Natural killer cell (primary cell): ENCODE measurements around the gene AP2A2. TPM values are rescaled to one million over a fixed set of nuclear protein-coding genes. Genes with fewer than 3 reads are reported as not detected.

Source experiments
- ATAC-seq, 3 donors: fragments of 150-1000 bp in 2 of 3; fragments of 200-7000 bp in 1 of 3; cut with Tn5 transposase; 1 replicate in 1 of 3; 2 replicates in 2 of 3; pipeline ENCODE4 v1.10.0; 2021; ENCODE audit warnings: mild to moderate bottlenecking in 2 of 3, moderate library complexity in 2 of 3
- DNase-seq, 2 donors: peaks; one replicate each; pipeline versions ENCODE4 v3.0.0 to v3.0.0-alpha.2; 2013 to 2021; ENCODE audit warnings: mixed read lengths in 1 of 2
- H3K27ac ChIP-seq: one replicate; pipeline ENCODE4 v1.5.1; 2013; ENCODE audit warnings: mild to moderate bottlenecking, low read length
- H3K27me3 ChIP-seq: one replicate; pipeline ENCODE4 v1.6.1; 2013; ENCODE audit warnings: low read length; ENCODE audit not compliant: control insufficient read depth, insufficient read depth
- H3K36me3 ChIP-seq: one replicate; pipeline ENCODE4 v1.6.1; 2013; ENCODE audit warnings: low read length; ENCODE audit not compliant: control insufficient read depth, insufficient read depth
- H3K4me1 ChIP-seq: one replicate; pipeline ENCODE4 v1.6.1; 2013; ENCODE audit warnings: low read length; ENCODE audit not compliant: control insufficient read depth, insufficient read depth
- H3K4me3 ChIP-seq: one replicate; pipeline ENCODE4 v1.5.1; 2013; ENCODE audit warnings: low read length
- H3K9me3 ChIP-seq: one replicate; pipeline ENCODE4 v1.6.1; 2013; ENCODE audit warnings: low read length; ENCODE audit not compliant: control insufficient read depth, insufficient read depth
- H3K27ac Mint-ChIP-seq, 2 donors: one replicate each; pipeline ENCODE4 v1.8.0; 2022; ENCODE audit warnings: mild to moderate bottlenecking in 2 of 2, mixed read lengths in 2 of 2, moderate library complexity in 1 of 2
- H3K27me3 Mint-ChIP-seq, 2 donors: one replicate each; pipeline ENCODE4 v1.8.0; 2022; ENCODE audit warnings: low read depth in 2 of 2, mixed read lengths in 2 of 2
- H3K36me3 Mint-ChIP-seq: one replicate; pipeline ENCODE4 v1.8.0; 2022; ENCODE audit warnings: mixed read lengths
- H3K4me1 Mint-ChIP-seq, 2 donors: one replicate each; pipeline ENCODE4 v1.8.0; 2022; ENCODE audit warnings: mixed read lengths in 2 of 2
- H3K4me3 Mint-ChIP-seq: one replicate; pipeline ENCODE4 v1.8.0; 2022; ENCODE audit warnings: mild to moderate bottlenecking, moderate library complexity, mixed read lengths
- H3K9me3 Mint-ChIP-seq, 2 donors: one replicate each; pipeline ENCODE4 v1.8.0; 2022; ENCODE audit warnings: mixed read lengths in 2 of 2
- CTCF ChIP-seq: fragments of 200-600 bp; IDR thresholded peaks from one replicate; pipeline ENCODE4 v1.8.0; 2022; ENCODE audit warnings: antibody characterized with exemption
- WGBS: methylation state at CpG from one replicate; pipeline ENCODE4 v1.1.7; 2013; ENCODE audit warnings: missing lambda C conversion rate; ENCODE audit not compliant: insufficient coverage; 5-methylcytosine and 5-hydroxymethylcytosine counted together
- intact Hi-C: fragments of 100-400 bp; cut with micrococcal nuclease; formaldehyde crosslinking; loops from one replicate; pipeline ENCODE4 v1.14.2; 2022
- total RNA-seq, 4 donors: library from RNA; stranded (reverse); fragments of 120-200 nt in 1 of 4; gene quantifications; one replicate each; pipeline versions ENCODE4 v1.2.3 to v1.2.4, GENCODE V29; 2013 to 2022

Gene AP2A2
- total RNA-seq, 3 donors from 2014 or later (not counting 1 experiment from before 2014, with no cell fraction given) = 57.2 to 120 (median 82.9) TPM

GRCh38 chr11:1051356-1052132 lies 125.9 kb downstream of the AP2A2 start:
- Histone ChIP-seq H3K4me1 (peaks cover 12% of the 10 kb centered on the region), H3K36me3 (no peaks in the 10 kb centered on the region), H3K4me3 (no peak overlapping the region), H3K9me3 (no peaks in the 10 kb centered on the region), H3K27ac (no peak overlapping the region), H3K27me3 (peaks cover 5% of the 10 kb centered on the region)
- DNase-seq (no peak), ATAC-seq (no peak)
- H3K9me3 Mint-ChIP-seq = no peaks in the 10 kb centered on the region
- 65% methylated on average over 15 of the region's 15 CpGs for WGBS
- H3K27ac Mint-ChIP-seq = no peak overlapping the region
- no peaks in the 10 kb centered on the region for H3K36me3 Mint-ChIP-seq
- TF ChIP-seq CTCF = peak; percentile 45
- H3K4me1 Mint-ChIP-seq = peaks cover 11 to 12% of the 10 kb centered on the region in 2 donors
- no peak overlapping the region for H3K4me3 Mint-ChIP-seq
- H3K27me3 Mint-ChIP-seq = peaks cover 0 to 7% of the 10 kb centered on the region in 2 donors
- intact Hi-C loops = loop anchor here (1.0 kb wide), 1 partner anchor 203 kb away; no protein-coding TSS in a partner anchor

- no peak overlapping the region for H3K4me3 ChIP-seq
- no peak overlapping the region for H3K27ac ChIP-seq
- peaks cover 0 to 7% of the 10 kb centered on the region in 2 donors for H3K27me3 Mint-ChIP-seq
- H3K4me1 ChIP-seq = peaks cover 8% of the 10 kb centered on the region
- no peaks in the 10 kb centered on the region for H3K36me3 ChIP-seq
- H3K4me1 Mint-ChIP-seq = peaks cover 4 to 5% of the 10 kb centered on the region in 2 donors
- H3K4me3 Mint-ChIP-seq = no peak overlapping the region
- intact Hi-C loops = no loop called here
- H3K27ac Mint-ChIP-seq = no peak overlapping the region
- no peaks in the 10 kb centered on the region for H3K36me3 Mint-ChIP-seq
- no peak for DNase-seq
- TF ChIP-seq CTCF = no peak
- WGBS = 80% methylated on average over 25 of the region's 25 CpGs
- H3K9me3 ChIP-seq = no peaks in the 10 kb centered on the region
- ATAC-seq = no peak
- peaks cover 5% of the 10 kb centered on the region for H3K27me3 ChIP-seq
- no peaks in the 10 kb centered on the region for H3K9me3 Mint-ChIP-seq
These were observed 126.7 kb downstream of the AP2A2 start for GRCh38 chr11:1052133-1053011.

GRCh38 chr11:1053121-1053901 lies 127.6 kb downstream of the AP2A2 start:
- Mint-ChIP-seq H3K4me3 (no peak overlapping the region), H3K27ac (no peak overlapping the region), H3K9me3 (no peaks in the 10 kb centered on the region), H3K27me3 (peaks cover 0 to 13% of the 10 kb centered on the region in 2 donors), H3K36me3 (no peaks in the 10 kb centered on the region), H3K4me1 (peaks cover 4 to 5% of the 10 kb centered on the region in 2 donors)
- no peak for TF ChIP-seq CTCF
- H3K4me1 ChIP-seq = peaks cover 8% of the 10 kb centered on the region
- ATAC-seq (no peak), DNase-seq (no peak)
- no peak overlapping the region for H3K4me3 ChIP-seq
- WGBS = 79% methylated on average over 24 of the region's 25 CpGs
- no peak overlapping the region for H3K27ac ChIP-seq
- H3K36me3 ChIP-seq = no peaks in the 10 kb centered on the region
- H3K9me3 ChIP-seq = no peaks in the 10 kb centered on the region
- intact Hi-C loops = no loop called here
- H3K27me3 ChIP-seq = peaks cover 5% of the 10 kb centered on the region
